Loucy (cell line): Measurements from ENCODE around the gene GP1BA.

Source experiments
- H2AFZ ChIP-seq: fragments of 200-600 bp; sonication (generic); 2 replicates; pipeline ENCODE4 v1.6.0; 2016; ENCODE audit warnings: antibody characterized with exemption, mild to moderate bottlenecking, low read length, moderate library complexity
- H3F3A ChIP-seq: fragments of 200-600 bp; 2 replicates; pipeline ENCODE4 v1.6.0; 2016; ENCODE audit warnings: antibody characterized with exemption, low read depth, mild to moderate bottlenecking
- H3K27me3 ChIP-seq: fragments of 200-600 bp; sonication (generic); 2 replicates; pipeline ENCODE4 v1.6.1; 2014; ENCODE audit warnings: low read length, mild to moderate bottlenecking; ENCODE audit not compliant: insufficient read depth, poor library complexity, severe bottlenecking
- H3K36me3 ChIP-seq: fragments of 200-600 bp; sonication (generic); 2 replicates; pipeline ENCODE4 v1.6.1; 2016; ENCODE audit warnings: low read length; ENCODE audit not compliant: insufficient read depth
- H3K4me1 ChIP-seq: fragments of 200-600 bp; sonication (generic); 2 replicates; pipeline ENCODE4 v1.5.1; 2014; ENCODE audit warnings: low read length, mild to moderate bottlenecking; ENCODE audit not compliant: insufficient read depth, poor library complexity, severe bottlenecking
- H3K4me2 ChIP-seq: fragments of 200-600 bp; sonication (generic); 2 replicates; pipeline ENCODE4 v1.6.0; 2014; ENCODE audit warnings: antibody characterized with exemption, low read length, low read depth, mild to moderate bottlenecking; ENCODE audit not compliant: poor library complexity, severe bottlenecking
- H3K4me3 ChIP-seq: fragments of 200-600 bp; sonication (generic); 2 replicates; pipeline ENCODE4 v1.5.1; 2014; ENCODE audit warnings: low read length, mild to moderate bottlenecking, mixed read lengths; ENCODE audit not compliant: poor library complexity, severe bottlenecking
- H3K79me2 ChIP-seq: fragments of 200-600 bp; sonication (generic); 2 replicates; pipeline ENCODE4 v1.6.1; 2014; ENCODE audit warnings: low read length; ENCODE audit not compliant: insufficient read depth
- H3K9ac ChIP-seq: fragments of 200-600 bp; sonication (generic); 2 replicates; pipeline ENCODE4 v1.6.0; 2014; ENCODE audit warnings: mild to moderate bottlenecking, low read depth, low read length, moderate library complexity; ENCODE audit not compliant: poor library complexity, severe bottlenecking
- H3K9me2 ChIP-seq: fragments of 200-600 bp; sonication (generic); replicated peaks from 2 replicates; pipeline ENCODE4 v1.6.1; 2016; ENCODE audit warnings: low read depth, low read length, mixed read lengths
- H3K9me3 ChIP-seq: fragments of 200-600 bp; sonication (generic); 2 replicates; pipeline ENCODE4 v1.6.1; 2014; ENCODE audit warnings: mild to moderate bottlenecking, antibody characterized with exemption, low read length, low read depth; ENCODE audit not compliant: insufficient read depth
- H4K20me1 ChIP-seq: fragments of 200-600 bp; sonication (generic); 2 replicates; pipeline ENCODE4 v1.6.0; 2014; ENCODE audit warnings: antibody characterized with exemption, low read length, mild to moderate bottlenecking; ENCODE audit not compliant: insufficient read depth, poor library complexity, severe bottlenecking
- CTCF ChIP-seq: fragments of 200-600 bp; sonication (generic); conservative IDR thresholded peaks from 2 replicates; pipeline ENCODE4 v1.5.1; 2014; ENCODE audit warnings: mild to moderate bottlenecking, antibody characterized with exemption, low read length
- EZH2phosphoT487 ChIP-seq: fragments of 200-600 bp; IDR thresholded peaks from 2 replicates; pipeline ENCODE4 v1.6.1; 2018; ENCODE audit warnings: antibody characterized with exemption, mild to moderate bottlenecking, moderate library complexity, borderline replicate concordance

The GP1BA gene

GRCh38 chr17:4937553-4937952, 5.5 kb downstream of the GP1BA start:
- Histone ChIP-seq H3K36me3 (peaks cover 5% of the 10 kb centered on the region; the same call in 1 of the 2 replicates), H3K9me2 (no peaks in the 10 kb centered on the region), H3K4me3 (no peak overlapping the region), H3K4me2 (peak overlapping the region; percentile 3), H2AFZ (no peak overlapping the region), H3K79me2 (peaks cover 53% of the 10 kb centered on the region), H3K4me1 (peaks cover 66% of the 10 kb centered on the region), H3K9me3 (no peaks in the 10 kb centered on the region), H3K27me3 (no peaks in the 10 kb centered on the region), H4K20me1 (peaks cover 24% of the 10 kb centered on the region), H3F3A (peaks cover 12% of the 10 kb centered on the region), H3K9ac (peak overlapping the region; percentile 99)
- TF ChIP-seq CTCF (no peak), EZH2phosphoT487 (no peak)

GRCh38 chr17:4938069-4938491, 6.0 kb downstream of the GP1BA start:
- TF ChIP-seq CTCF (no peak), EZH2phosphoT487 (no peak)
- peaks cover 12% of the 10 kb centered on the region for H3F3A ChIP-seq
- peak overlapping the region; percentile 98 for H3K4me2 ChIP-seq
- no peaks in the 10 kb centered on the region for H3K27me3 ChIP-seq
- H3K79me2 ChIP-seq: peaks cover 59% of the 10 kb centered on the region
- H4K20me1 ChIP-seq: peaks cover 29% of the 10 kb centered on the region
- peak overlapping the region; percentile 90 for H3K4me3 ChIP-seq
- H3K9me3 ChIP-seq: no peaks in the 10 kb centered on the region
- no peaks in the 10 kb centered on the region for H3K9me2 ChIP-seq
- peaks cover 69% of the 10 kb centered on the region for H3K4me1 ChIP-seq
- H3K36me3 ChIP-seq: peaks cover 10% of the 10 kb centered on the region; the same call in 1 of the 2 replicates
- peak overlapping the region; percentile 99 for H3K9ac ChIP-seq
- H2AFZ ChIP-seq: no peak overlapping the region

- H3K4me2 ChIP-seq: peak overlapping the region; percentile 98
- no peak for TF ChIP-seq CTCF
- no peak for TF ChIP-seq EZH2phosphoT487
- H3K79me2 ChIP-seq: peaks cover 67% of the 10 kb centered on the region
- H2AFZ ChIP-seq: peak overlapping the region; percentile 67
- peaks cover 38% of the 10 kb centered on the region for H4K20me1 ChIP-seq
- H3K36me3 ChIP-seq: peaks cover 16% of the 10 kb centered on the region; the same call in 1 of the 2 replicates
- peaks cover 17% of the 10 kb centered on the region for H3F3A ChIP-seq
- H3K9me3 ChIP-seq: no peaks in the 10 kb centered on the region
- H3K9ac ChIP-seq: peak overlapping the region; percentile 99
- peak overlapping the region; percentile 90 for H3K4me3 ChIP-seq
- peaks cover 69% of the 10 kb centered on the region for H3K4me1 ChIP-seq
- H3K9me2 ChIP-seq: no peaks in the 10 kb centered on the region
- H3K27me3 ChIP-seq: no peaks in the 10 kb centered on the region
These were observed 6.8 kb downstream of the GP1BA start for GRCh38 chr17:4938688-4939545.
